Activated naive CD4-positive, alpha-beta T cell treated with anti-CD3 and anti-CD28 coated beads, Interleukin-2, amount 50 U/mL, for 16 hours (primary cell): ENCODE measurements around the gene GRID2.
"Not testable (repeated sequence)": the region's sequence is repeated elsewhere in the genome, so short reads cannot be mapped to it uniquely, and the experiment has no call there.

Experiments
- DNase-seq: peaks from one replicate; pipeline ENCODE4 v3.0.0-alpha.2; 2020

The GRID2 gene

GRCh38 chr4:93617606-93618005, 1313.8 kb downstream of the GRID2 start:
- no peak for DNase-seq

- no peak for DNase-seq
These were observed 1330.0 kb downstream of the GRID2 start for GRCh38 chr4:93633721-93634120.

GRCh38 chr4:93635943-93636342, 1332.2 kb downstream of the GRID2 start:
- no peak for DNase-seq

DNA sequence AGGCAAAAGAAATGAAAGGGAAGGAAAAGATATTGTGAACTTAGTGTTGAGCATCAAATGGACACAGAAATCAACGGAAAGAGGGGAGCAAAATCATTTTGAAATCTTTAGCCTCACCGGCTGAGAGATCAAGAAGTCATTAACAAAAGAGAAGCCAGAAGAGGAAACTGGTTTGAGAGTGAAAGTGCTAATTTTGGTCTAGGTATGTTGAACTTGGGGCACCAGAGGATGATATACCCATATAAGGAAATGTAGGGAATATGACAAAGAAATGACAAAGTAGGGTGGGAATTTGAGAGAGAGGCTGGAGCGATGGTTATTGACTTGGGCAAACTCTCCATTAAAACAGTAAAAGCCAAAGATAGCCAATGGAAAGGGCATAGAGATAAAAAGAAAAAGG, 1341.4 kb downstream of the GRID2 start:
- no peak for DNase-seq

- no peak for DNase-seq
These were observed 1342.6 kb downstream of the GRID2 start for GRCh38 chr4:93646233-93646930.

DNA sequence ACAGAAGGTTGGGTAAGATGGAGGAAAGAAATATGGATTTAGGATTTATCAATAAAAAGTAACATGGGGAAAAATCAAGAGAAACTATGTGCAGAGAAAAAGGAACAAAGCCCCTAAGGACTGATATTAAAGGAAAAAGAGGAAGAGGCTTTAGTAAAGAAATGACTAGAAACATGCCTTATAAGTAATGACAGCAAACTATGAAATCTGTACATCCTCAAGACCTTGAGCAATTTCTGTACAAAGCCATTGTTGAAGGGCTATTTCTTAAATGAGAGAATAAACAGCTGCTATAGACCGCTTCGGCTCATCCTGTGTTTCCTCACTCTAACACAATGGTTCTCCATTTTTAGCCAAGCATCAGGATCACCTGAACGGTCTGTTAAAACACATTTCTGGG, 1344.5 kb downstream of the GRID2 start:
- no peak for DNase-seq

GRCh38 chr4:93649828-93650227, 1346.1 kb downstream of the GRID2 start:
- DNase-seq, result no peak

GRCh38 chr4:93654211-93654610, 1350.4 kb downstream of the GRID2 start:
- DNase-seq, result no peak

DNA sequence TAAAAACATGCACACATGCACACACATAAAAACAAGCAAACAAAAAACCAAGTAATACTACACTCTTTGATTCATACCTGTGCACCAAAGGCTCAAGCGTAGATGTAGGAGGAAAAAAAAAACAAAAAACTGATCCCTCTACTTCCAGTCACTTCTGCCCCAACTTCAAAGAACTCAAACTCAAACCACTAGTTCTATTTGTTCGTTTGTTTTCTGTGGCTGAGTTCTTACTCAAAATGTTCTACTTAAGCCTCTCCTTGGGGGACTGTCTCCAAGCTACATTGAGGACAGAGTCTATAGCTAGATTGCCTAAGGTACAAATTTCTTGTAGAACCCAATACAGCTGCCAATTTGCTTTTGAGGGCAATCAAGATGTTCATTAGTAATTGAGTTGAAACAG, 1353.8 kb downstream of the GRID2 start:
- DNase-seq, result no peak

GRCh38 chr4:93658443-93658842, 1354.7 kb downstream of the GRID2 start:
- no peak for DNase-seq

DNA sequence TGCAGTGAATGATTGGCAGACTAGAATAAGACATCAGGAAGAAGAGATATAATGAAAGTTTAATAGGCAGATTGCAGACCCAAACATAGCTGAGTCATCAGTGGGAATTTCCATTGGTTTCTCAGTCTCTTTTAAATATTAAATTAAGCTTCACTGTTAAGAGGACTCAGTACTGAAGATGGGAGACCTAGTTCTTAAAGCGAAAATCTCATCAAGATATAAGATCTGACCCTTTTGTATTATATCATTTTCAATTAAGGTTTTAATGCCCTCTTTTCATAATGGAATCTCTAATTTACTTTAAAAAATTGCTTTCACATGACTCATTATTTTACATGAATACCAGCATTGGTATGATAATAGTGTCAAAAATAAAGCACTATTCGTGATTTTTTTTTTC, 1355.9 kb downstream of the GRID2 start:
- no peak for DNase-seq

DNA sequence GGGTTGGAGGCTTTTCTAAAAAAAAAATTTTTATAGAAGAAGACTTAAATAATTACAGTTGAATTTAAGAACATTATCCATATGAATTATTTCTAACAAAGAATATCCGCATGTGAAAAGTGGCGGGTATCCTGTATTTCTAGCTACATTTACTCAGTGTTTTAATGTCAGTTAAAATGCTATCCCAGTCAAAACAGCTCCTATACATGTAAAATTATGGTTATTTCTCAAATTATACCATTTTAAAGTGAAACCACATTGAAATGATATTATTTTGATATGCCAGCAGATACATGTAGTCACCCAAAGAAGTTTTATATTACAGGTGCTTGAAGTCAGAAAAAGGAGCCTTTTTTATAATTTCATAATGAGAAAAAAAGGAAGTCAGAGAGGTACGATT, 1356.3 kb downstream of the GRID2 start:
- DNase-seq, result no peak

DNA sequence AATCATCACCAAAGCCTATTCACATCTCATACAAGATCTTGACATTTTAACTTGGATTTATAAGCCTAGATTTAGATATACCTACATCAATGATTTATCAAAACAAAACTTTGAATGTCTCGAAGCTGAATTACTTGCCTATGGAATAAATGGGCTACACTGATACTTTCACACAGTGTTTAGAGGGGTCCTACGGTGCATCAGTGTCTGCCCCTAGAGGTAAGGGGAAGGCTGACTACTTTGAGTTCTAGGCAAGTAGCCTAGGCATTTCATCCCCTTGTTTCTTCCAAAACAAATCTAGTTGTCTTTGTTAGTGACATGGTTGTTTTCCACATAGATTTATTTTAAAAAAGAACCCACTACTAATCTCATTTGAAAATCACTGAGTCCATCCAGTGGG, 1366.7 kb downstream of the GRID2 start:
- no peak for DNase-seq

GRCh38 chr4:93671093-93671492, 1367.3 kb downstream of the GRID2 start:
- DNase-seq, result no peak

DNA sequence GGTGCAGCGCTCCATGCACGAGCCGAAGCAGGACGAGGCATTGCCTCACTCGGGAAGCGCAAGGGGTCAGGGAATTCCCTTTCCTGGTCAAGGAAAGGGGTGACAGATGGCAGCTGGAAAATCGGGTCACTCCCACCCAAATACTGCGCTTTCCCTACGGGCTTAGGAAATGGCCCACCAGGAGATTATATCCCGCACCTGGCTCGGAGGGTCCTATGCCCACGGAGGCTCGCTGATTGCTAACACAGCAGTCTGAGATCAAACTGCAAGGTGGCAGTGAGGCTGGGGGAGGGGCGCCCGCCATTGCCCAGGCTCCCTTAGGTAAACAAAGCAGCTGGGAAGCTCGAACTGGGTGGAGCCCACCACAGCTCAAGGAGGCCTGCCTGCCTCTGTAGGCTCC, 1373.2 kb downstream of the GRID2 start:
- DNase-seq, result not testable (repeated sequence)

DNA sequence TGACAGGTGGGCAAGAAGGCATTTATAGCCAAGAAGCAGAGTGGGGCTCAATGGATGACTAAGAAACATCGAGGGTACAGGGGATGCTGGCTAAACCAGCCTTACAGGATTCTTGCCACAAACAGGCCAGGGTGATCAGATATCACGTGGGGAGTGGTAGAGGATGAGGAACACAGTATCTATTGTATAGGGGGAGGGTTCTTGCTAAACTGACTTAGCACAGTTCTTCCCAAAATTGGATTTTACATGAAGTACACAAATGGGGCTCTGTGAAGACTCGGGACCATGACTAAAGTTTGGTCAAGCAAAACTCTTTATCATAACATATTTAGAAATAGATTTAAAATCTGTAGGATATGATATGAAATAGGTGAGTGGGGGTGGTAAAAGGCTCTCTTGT, 1380.8 kb downstream of the GRID2 start:
- no peak for DNase-seq

DNA sequence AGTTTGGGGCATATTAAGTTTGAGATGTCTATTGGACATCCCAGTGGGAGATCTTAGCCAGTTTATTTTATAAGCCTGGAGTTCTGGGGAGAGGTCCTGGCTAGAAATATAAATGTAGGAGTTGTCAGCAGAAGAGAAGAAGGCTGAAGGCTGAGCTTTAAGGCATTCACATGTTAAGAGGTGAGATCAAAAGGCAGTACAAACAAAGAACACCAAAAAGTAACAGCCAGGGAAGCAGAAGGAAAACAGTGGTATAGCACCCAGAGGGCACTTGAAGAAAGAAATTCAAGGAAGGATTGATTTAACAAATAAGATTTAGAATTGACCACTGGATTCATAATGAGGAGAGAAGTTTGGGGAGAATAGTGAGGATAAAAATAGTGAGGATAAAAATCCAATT, 1383.5 kb downstream of the GRID2 start:
- no peak for DNase-seq

DNA sequence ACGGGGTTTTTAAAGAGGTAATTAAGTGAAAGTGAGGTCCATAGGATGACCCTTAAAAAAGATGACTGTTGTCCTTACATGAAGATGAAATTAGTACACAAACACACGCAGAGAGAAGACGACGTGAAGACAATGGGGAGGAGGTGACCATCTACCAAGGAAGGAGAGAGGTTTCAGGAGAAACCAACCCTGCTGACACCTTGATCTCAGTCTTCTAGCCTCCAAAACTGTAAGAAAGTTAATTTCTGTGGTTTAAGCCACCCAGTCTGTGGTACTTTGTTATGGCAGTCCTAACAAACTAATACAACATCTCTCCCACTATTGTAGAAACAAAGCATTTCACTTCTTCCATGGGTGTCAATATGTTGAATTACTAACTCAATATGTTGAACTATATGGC, 1385.2 kb downstream of the GRID2 start:
- no peak for DNase-seq

- DNase-seq, result no peak
These were observed 1389.4 kb downstream of the GRID2 start for GRCh38 chr4:93693141-93693540.

- DNase-seq, result no peak
These were observed 1394.9 kb downstream of the GRID2 start for GRCh38 chr4:93698686-93699085.

- DNase-seq, result no peak
These were observed 1396.8 kb downstream of the GRID2 start for GRCh38 chr4:93700571-93700970.

- DNase-seq, result no peak
These were observed 1406.5 kb downstream of the GRID2 start for GRCh38 chr4:93710101-93710846.

- no peak for DNase-seq
These were observed 1407.2 kb downstream of the GRID2 start for GRCh38 chr4:93710847-93711430.

DNA sequence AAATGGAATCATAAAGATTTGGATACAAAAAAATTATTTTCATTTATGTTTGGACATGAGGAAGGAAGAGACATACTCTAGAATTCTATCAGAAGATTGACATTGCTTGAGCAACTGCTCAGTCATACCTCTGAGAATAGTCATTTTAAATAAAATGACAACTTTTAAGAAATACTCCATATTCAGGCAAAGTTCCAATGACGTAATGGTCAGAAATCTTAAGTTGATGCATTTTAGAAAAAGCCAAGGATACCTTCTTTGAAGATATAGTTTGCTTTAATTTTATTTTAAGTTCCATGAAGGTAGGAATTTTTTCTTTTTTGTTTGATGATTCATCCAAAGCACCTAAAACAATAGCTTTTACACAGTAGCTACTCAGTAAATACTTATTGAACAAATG, 1414.5 kb downstream of the GRID2 start:
- DNase-seq, result no peak
